Stimulated activated naive B cell treated with anti-CD40 and anti-IgM and Interleukin-4, amounts not matched to agents 10 μg/mL and 1 μg/mL and 100 μg/mL, for 72 hours (primary cell): ENCODE data around the gene CHRD.
A peak's percentile ranks its signal among the peaks of the same experiment; 100 is the strongest.

Experiments used
- ATAC-seq, 2 donors: fragments of 150-1000 bp; cut with Tn5 transposase; replicated peaks; 2 replicates each; pipeline ENCODE4 v1.10.0; 2021; ENCODE audit warnings: moderate library complexity in 1 of 2
- DNase-seq: peaks from one replicate; pipeline ENCODE4 v3.0.0; 2021
- H3K27ac Mint-ChIP-seq: one replicate; pipeline ENCODE4 v1.8.0; 2022; ENCODE audit warnings: mild to moderate bottlenecking, mixed read lengths
- H3K27me3 Mint-ChIP-seq, 2 donors: one replicate each; pipeline ENCODE4 v1.8.0; 2022; ENCODE audit warnings: mixed read lengths in 2 of 2
- H3K36me3 Mint-ChIP-seq, 2 donors: one replicate each; pipeline ENCODE4 v1.8.0; 2022; ENCODE audit warnings: mixed read lengths in 2 of 2, mild to moderate bottlenecking in 1 of 2
- H3K4me1 Mint-ChIP-seq, 2 donors: one replicate each; pipeline ENCODE4 v1.8.0; 2022; ENCODE audit warnings: mixed read lengths in 2 of 2, mild to moderate bottlenecking in 1 of 2
- H3K4me3 Mint-ChIP-seq, 2 donors: one replicate each; pipeline ENCODE4 v1.8.0; 2022; ENCODE audit warnings: mild to moderate bottlenecking in 2 of 2, mixed read lengths in 2 of 2, moderate library complexity in 1 of 2
- H3K9me3 Mint-ChIP-seq, 2 donors: one replicate each; pipeline ENCODE4 v1.8.0; 2022; ENCODE audit warnings: mixed read lengths in 2 of 2, mild to moderate bottlenecking in 1 of 2

The CHRD gene

GRCh38 chr3:184377882-184378445 lies 1.9 kb upstream of the CHRD start, which contains the start of gene THPO:
TSS of gene THPO (minus strand) at chr3:184378207. CDS start at chr3:184376259, 1,948 bp downstream.
- Mint-ChIP-seq H3K9me3 (no peaks in the 10 kb centered on the region), H3K27ac (no peak within 1 kb of the TSS), H3K4me3 (peak within 1 kb of the TSS; percentile 63 to 70), H3K27me3 (peaks cover 57 to 71% of the 10 kb centered on the region in 2 donors), H3K36me3 (no peaks in the 10 kb centered on the region), H3K4me1 (peaks cover 13 to 19% of the 10 kb centered on the region in 2 donors)
- ATAC-seq (no peak), DNase-seq (no peak)

GRCh38 chr3:184378651-184379357 lies 1.1 kb upstream of the CHRD start:
- Mint-ChIP-seq H3K27me3 (peaks cover 62 to 79% of the 10 kb centered on the region in 2 donors), H3K4me1 (peaks cover 13 to 19% of the 10 kb centered on the region in 2 donors), H3K36me3 (no peaks in the 10 kb centered on the region), H3K27ac (no peak overlapping the region), H3K9me3 (no peaks in the 10 kb centered on the region), H3K4me3 (peak overlapping the region; percentile 63 to 70)
- ATAC-seq (no peak), DNase-seq (no peak)

GRCh38 chr3:184380185-184380626 lies 352 bp downstream of the CHRD start:
- Mint-ChIP-seq H3K27me3 (peaks cover 72 to 90% of the 10 kb centered on the region in 2 donors), H3K36me3 (no peaks in the 10 kb centered on the region), H3K9me3 (no peaks in the 10 kb centered on the region), H3K4me1 (peaks cover 13 to 19% of the 10 kb centered on the region in 2 donors), H3K27ac (no peak overlapping the region), H3K4me3 (no peak overlapping the region)
- DNase-seq (no peak), ATAC-seq (peak; percentile 19 to 45)

GRCh38 chr3:184380627-184381260 lies 890 bp downstream of the CHRD start:
- H3K4me1 Mint-ChIP-seq = peaks cover 13 to 19% of the 10 kb centered on the region in 2 donors
- H3K9me3 Mint-ChIP-seq = no peaks in the 10 kb centered on the region
- H3K36me3 Mint-ChIP-seq = no peaks in the 10 kb centered on the region
- H3K27ac Mint-ChIP-seq = peak overlapping the region; percentile 31
- H3K27me3 Mint-ChIP-seq = peaks cover 70 to 87% of the 10 kb centered on the region in 2 donors
- DNase-seq (no peak), ATAC-seq (peak; percentile 38 to 57)
- H3K4me3 Mint-ChIP-seq = peak overlapping the region; percentile 64 to 74

GRCh38 chr3:184381261-184382224 lies 1.7 kb downstream of the CHRD start:
- Mint-ChIP-seq H3K4me1 (peaks cover 13 to 19% of the 10 kb centered on the region in 2 donors), H3K27ac (peak overlapping the region; percentile 31), H3K4me3 (peak overlapping the region; percentile 64 to 74), H3K9me3 (no peaks in the 10 kb centered on the region), H3K36me3 (no peaks in the 10 kb centered on the region), H3K27me3 (peaks cover 73 to 87% of the 10 kb centered on the region in 2 donors)
- peak; percentile 48 to 50 for ATAC-seq
- no peak for DNase-seq

- DNase-seq = no peak
- ATAC-seq = no peak
- H3K36me3 Mint-ChIP-seq = no peaks in the 10 kb centered on the region
- H3K9me3 Mint-ChIP-seq = no peaks in the 10 kb centered on the region
- H3K27me3 Mint-ChIP-seq = peaks cover 71 to 81% of the 10 kb centered on the region in 2 donors
- no peak overlapping the region for H3K4me3 Mint-ChIP-seq
- H3K4me1 Mint-ChIP-seq = peaks cover 13 to 19% of the 10 kb centered on the region in 2 donors
- no peak overlapping the region for H3K27ac Mint-ChIP-seq
Observed at GRCh38 chr3:184382326-184383032, 2.6 kb downstream of the CHRD start.

GRCh38 chr3:184383033-184383740 lies 3.3 kb downstream of the CHRD start:
- peaks cover 66 to 77% of the 10 kb centered on the region in 2 donors for H3K27me3 Mint-ChIP-seq
- no peak overlapping the region for H3K4me3 Mint-ChIP-seq
- no peaks in the 10 kb centered on the region for H3K9me3 Mint-ChIP-seq
- ATAC-seq = no peak
- no peaks in the 10 kb centered on the region for H3K36me3 Mint-ChIP-seq
- peaks cover 13 to 19% of the 10 kb centered on the region in 2 donors for H3K4me1 Mint-ChIP-seq
- H3K27ac Mint-ChIP-seq = no peak overlapping the region
- no peak for DNase-seq

- ATAC-seq = no peak
- Mint-ChIP-seq H3K4me1 (peaks cover 12 to 19% of the 10 kb centered on the region in 2 donors), H3K9me3 (no peaks in the 10 kb centered on the region), H3K27me3 (peaks cover 65 to 75% of the 10 kb centered on the region in 2 donors), H3K36me3 (no peaks in the 10 kb centered on the region), H3K27ac (no peak overlapping the region), H3K4me3 (no peak overlapping the region)
- no peak for DNase-seq
Observed at GRCh38 chr3:184384342-184384741, 4.5 kb downstream of the CHRD start.

- no peak for DNase-seq
- Mint-ChIP-seq H3K4me1 (peaks cover 10 to 19% of the 10 kb centered on the region in 2 donors), H3K36me3 (no peaks in the 10 kb centered on the region), H3K27ac (no peak overlapping the region), H3K4me3 (no peak overlapping the region), H3K27me3 (peaks cover 69 to 78% of the 10 kb centered on the region in 2 donors), H3K9me3 (no peaks in the 10 kb centered on the region)
- ATAC-seq = no peak
Observed at GRCh38 chr3:184384856-184385422, 5.1 kb downstream of the CHRD start.

- no peaks in the 10 kb centered on the region for H3K9me3 Mint-ChIP-seq
- no peak for DNase-seq
- no peak for ATAC-seq
- H3K4me3 Mint-ChIP-seq = no peak overlapping the region
- H3K27ac Mint-ChIP-seq = no peak overlapping the region
- H3K27me3 Mint-ChIP-seq = peaks cover 75 to 82% of the 10 kb centered on the region in 2 donors
- no peaks in the 10 kb centered on the region for H3K36me3 Mint-ChIP-seq
- H3K4me1 Mint-ChIP-seq = peaks cover 6 to 12% of the 10 kb centered on the region in 2 donors
Observed at GRCh38 chr3:184386047-184386806, 6.4 kb downstream of the CHRD start.

- no peak for DNase-seq
- peaks cover 71 to 74% of the 10 kb centered on the region in 2 donors for H3K27me3 Mint-ChIP-seq
- H3K27ac Mint-ChIP-seq = no peak overlapping the region
- peaks cover 0 to 2% of the 10 kb centered on the region in 2 donors for H3K4me1 Mint-ChIP-seq
- no peak overlapping the region for H3K4me3 Mint-ChIP-seq
- ATAC-seq = no peak
- no peaks in the 10 kb centered on the region for H3K9me3 Mint-ChIP-seq
- no peaks in the 10 kb centered on the region for H3K36me3 Mint-ChIP-seq
Observed at GRCh38 chr3:184387174-184387714, 7.4 kb downstream of the CHRD start.
